Inflammatory macrophage (primary cell): ENCODE results near the gene CORO2A.

Source experiments
- DNase-seq, 2 donors: peaks; one replicate each; pipeline ENCODE4 v3.0.0-alpha.2; 2020 to 2022

CORO2A gene

GRCh38 chr9:98219364-98219716, 26.9 kb upstream of the CORO2A start:
- no peak for DNase-seq

- DNase-seq, result no peak
Measured at GRCh38 chr9:98218562-98219363, 26.3 kb upstream of the CORO2A start.

- no peak for DNase-seq
Measured at GRCh38 chr9:98217255-98217654, 24.8 kb upstream of the CORO2A start.

- DNase-seq, result no peak
Measured at GRCh38 chr9:98216391-98216790, 24.0 kb upstream of the CORO2A start.

- no peak for DNase-seq
Measured at GRCh38 chr9:98215821-98216220, 23.4 kb upstream of the CORO2A start.

- DNase-seq, result no peak
Measured at GRCh38 chr9:98215271-98215670, 22.8 kb upstream of the CORO2A start.

DNA sequence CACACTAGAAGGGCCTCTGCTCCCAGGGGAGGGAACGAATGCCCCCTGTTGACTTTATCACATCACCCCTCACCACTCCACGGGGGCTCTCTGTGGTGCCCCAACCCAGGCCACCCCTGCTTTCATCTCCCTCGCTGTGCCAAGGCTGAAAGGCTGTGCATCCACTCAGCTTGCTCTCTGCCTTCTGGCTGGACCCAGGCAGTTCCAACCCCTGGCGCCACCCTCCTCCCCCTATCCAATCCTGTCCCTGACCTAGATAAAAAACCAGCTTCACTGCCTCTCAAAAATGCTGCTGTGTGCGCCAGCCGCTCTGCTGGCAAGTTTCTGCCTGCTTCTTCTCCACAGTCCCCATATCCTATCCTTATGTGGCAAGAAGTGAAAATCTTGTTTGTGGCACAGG, 22.4 kb upstream of the CORO2A start:
- DNase-seq, result no peak

DNA sequence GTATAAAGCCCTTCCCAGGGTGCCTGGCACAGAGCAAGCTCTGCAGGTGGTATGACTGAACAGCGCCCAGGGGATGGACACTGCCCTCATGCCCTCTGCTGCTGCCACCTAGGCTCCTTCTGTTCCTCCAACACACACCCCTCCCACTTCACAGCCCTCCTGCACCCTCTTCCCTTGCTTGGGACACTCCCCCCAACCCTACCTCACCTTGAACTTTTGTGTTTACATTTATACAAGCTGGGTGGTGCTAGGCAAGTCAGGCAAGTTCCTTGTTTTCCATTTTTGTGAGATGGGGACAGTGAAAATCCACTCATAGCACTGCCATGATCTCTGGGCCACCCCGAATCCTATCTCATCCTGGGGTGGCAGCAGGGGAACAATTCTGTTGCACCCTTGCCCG, 18.8 kb upstream of the CORO2A start:
- no peak for DNase-seq

GRCh38 chr9:98210435-98210834, 18.0 kb upstream of the CORO2A start:
- no peak for DNase-seq

- DNase-seq, result no peak
Measured at GRCh38 chr9:98209530-98209929, 17.1 kb upstream of the CORO2A start.

- DNase-seq, result no peak
Measured at GRCh38 chr9:98208635-98209034, 16.2 kb upstream of the CORO2A start.

DNA sequence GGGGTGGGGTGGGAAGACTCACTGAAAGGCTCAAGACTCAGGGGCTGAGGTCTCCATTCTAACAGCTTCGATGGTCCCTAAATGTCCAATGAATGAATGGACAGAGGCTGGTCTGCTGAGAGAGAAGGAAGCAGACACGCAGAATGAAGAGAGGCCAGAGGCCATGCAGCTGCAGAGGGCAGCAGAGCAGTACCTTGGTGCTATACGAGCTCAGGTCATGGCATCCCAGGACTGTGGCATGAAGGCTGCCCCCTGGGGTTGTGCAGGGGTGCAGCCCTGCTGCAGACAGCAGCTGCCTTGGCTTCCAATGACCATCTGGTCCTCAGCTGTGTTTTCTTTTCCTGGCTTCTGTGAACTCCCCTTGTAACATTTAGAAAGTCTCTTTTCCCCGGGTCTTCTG, 15.2 kb upstream of the CORO2A start:
- DNase-seq, result no peak

DNA sequence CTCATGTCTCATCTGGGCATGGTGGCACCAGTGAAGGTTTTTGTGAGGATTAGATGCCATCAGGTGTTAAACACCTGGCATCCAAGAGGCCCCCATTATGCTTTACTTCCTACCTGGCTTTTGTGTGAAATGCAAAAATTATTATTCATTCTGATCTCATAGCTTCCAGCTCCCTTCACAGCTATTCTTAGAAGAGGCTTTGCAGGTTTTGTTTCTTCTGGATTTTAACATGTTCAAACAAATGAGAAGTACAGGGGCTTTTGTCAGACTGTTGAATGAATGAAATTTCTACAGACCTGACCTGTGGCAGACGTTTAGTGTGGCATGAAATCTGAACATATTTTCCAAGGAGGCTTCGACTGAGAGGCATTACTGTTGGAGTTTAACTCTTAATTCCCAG, 14.3 kb upstream of the CORO2A start:
- no peak for DNase-seq

DNA sequence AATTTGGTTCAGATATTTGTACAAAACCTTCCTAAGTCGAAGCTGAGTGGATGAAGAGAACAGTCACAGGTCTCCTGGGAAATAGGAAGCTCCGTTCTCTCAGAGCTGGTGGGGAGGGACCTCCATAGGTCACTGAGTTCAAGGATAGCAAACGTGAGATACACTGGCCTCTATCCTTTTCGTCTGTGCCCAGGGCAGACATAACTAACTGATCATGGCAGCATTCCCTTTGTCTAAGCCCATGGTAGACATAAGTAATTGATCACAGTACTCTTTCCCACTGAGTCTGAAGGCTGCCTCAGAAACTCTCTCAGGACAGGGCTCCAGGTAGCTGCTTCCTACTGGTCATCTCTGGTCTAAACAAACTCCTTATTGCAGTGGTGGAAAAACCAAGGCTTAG, 12.3 kb upstream of the CORO2A start:
- DNase-seq, result no peak

GRCh38 chr9:98203153-98203552, 10.7 kb upstream of the CORO2A start:
- DNase-seq, result no peak

- DNase-seq, result no peak
Measured at GRCh38 chr9:98202252-98202651, 9.8 kb upstream of the CORO2A start.

DNA sequence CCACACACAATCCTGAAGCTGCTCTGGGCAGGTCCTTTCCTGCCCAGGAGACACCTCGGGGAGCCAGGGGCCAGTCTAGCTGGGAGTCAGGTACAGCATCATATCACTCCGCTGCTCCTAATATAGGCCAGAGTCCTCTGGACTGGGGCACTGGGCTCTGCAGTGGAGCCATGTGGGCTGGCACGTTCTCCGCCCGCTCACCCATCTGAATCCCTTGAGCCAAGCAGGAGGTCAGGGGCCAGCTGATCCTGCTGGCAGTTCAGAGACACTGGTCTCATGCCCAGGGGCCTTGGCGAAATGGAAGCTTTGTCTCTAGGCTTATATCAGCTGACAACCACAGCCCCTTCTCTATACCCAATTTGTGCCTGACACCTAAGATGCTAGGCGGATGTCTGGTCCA, 9.3 kb upstream of the CORO2A start:
- DNase-seq, result no peak

DNA sequence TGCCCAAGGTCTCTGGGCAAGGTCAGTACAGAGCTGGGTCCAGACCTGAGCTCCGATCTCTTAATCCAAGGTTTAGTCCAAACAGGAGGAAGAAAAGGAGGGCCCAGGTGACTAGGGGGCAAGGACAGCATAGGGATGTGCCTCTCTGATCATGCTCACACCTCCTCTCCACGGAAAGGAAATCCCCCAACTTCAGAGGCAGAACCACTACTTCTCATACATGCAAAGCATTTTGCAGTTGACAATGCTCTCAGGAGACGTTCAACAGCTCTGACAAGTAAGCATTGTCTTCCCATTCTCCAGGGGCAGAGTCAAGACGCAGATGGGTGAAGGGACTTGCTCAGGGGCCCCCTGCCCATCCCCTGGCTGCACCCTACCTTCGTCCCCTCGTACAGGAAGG, 8.7 kb upstream of the CORO2A start:
- no peak for DNase-seq

DNA sequence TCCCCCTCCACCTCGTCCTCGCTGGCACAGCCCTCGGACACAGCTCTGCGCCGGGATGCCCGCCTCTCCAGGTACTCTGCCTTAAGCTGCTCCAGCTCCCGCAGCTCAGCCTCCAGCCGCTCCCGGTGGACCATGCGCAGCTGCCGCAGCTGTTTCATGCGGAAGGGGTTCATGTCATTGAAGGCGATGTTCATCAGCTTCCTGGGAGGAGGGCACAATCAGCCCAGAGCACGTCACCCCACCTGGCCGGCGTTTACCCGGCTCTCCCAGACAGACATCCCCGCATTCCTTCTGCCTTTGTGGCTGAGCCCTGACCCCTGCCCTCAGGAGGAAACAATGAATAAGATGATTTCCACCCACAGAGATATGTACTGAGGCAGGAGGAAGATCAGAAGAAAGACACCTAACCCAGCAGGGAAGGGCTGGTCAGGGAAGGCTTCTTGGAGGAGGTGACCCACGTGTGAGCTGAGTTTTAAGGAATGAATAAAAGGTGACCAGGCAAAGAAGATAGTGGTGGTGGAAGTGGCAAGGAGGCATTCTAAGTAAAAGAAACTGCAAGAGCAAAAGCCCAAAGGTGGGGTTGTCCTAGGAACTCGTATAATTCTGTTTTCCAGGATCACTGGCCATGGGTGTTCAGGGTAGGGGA, 7.1 kb upstream of the CORO2A start:
- no peak for DNase-seq

DNA sequence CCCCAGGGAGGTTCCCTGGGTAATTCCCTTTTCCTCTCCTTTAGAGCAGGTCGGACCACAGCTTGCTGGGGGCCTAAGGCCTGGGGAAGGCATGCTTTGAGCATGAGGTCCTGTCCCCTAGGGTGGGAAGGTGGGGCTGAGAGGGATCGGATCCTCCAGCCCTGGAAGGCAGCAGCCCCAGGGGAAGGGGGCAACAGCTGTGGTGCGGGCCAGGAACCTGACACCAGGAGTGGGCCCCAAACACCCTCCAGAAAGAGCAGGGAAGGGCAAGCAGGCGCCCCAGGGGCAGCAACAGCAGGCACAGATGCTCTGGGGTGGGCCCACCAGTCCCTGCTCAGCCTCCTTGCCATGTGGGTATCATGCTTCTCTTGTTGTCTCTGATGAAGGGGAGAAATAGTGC, 3.2 kb upstream of the CORO2A start:
- DNase-seq, result no peak

DNA sequence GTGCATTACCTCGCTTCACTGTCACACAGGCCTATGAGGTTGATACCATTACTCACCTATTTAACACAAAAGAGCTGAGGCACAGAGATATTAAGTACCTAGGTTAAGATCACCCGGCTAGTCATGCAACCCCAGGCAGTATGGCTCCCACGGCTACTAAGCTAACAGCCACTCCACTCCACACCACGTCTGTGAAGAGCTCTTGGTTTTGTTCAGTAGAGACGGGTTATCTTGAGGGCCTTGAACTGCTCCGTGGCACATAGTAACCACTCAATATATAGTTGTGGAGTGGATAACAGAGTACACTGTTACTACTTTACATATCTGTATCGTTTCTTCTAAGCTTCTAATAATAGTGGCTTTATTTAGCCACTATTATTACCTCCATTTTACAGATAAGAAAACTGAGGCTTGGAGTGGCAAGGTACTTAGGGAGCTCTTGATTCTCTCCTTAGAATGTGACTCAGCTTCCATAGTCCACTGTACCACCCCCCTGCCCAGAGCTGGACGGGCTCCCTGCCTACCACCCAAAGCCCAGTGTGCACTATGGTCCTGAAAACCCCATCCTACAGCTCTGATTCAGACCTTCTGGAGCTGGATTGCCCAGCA, 1.0 kb upstream of the CORO2A start:
- peak in 1 of 2 donors; percentile 17 for DNase-seq

DNA sequence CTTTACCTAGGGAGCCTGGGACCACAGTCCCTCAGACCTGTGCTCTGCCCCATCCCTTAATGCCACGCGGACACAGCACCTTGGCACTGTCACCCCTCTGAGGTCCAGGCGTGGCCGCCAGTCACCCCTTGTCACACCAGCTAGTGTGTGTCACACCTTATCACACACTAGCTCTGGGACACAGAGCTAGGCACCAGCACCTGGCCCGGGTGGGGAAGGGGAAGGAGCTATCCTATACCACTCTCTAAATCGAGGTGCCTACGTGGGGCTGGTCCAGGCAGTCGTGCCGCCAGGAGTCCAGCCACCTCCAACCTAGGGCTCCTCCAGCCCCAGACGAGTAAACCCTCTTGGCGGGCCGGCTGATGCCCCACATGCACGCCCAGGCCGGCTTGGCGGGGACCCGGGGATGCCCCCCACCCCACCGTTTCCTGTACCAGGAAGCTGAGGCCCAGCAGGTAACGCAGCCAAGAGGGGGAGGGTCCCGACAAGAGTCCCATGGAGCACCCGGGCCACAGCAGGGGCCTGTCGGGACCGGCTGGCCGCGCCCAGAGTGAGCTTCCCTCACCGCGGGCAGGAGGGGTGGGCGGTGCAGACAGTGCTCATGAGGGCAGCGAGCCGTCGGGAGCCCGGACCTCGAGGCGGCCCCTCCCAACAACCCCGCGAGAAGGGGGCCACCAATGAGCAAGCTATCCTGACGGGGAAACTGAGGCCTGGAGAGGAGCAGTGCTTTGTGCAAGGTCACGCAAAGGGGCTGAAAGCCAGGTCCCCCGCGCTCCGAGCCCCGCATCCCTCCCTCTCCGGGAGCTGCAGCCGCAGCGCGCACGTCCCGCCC, 550 bp downstream of the CORO2A start:
- peak; percentile 31 to 67 for DNase-seq

- no peak for DNase-seq
Measured at GRCh38 chr9:98191181-98191608, 1.2 kb downstream of the CORO2A start.
